Activated CD4-positive, alpha-beta T cell treated with anti-CD3 and anti-CD28 coated beads for 48 hours (primary cell): ENCODE results near the gene ACTL8.

ENCODE experiments used
- DNase-seq: peaks from one replicate; pipeline ENCODE4 v3.0.0-alpha.2; 2020

Gene ACTL8

DNA sequence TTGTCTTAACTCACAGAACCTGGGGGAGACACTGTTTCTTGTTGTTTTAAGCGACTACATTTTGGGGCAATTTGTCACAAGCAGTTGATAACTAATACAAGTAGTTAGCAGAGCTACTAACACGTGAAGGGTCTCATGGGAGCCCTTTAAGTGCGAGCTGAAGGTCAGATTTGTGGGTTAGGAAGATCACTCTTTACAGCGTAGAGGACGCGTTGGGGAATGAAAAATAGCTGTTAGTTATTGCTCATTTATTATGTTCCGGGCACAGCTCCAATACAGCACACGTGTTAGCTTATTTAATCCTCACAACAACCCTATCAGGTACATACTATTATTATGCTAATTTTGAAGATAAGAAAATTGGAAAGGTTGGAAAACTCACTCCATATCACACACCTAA is 95.9 kb downstream of the ACTL8 start:
- DNase-seq, result no peak

DNA sequence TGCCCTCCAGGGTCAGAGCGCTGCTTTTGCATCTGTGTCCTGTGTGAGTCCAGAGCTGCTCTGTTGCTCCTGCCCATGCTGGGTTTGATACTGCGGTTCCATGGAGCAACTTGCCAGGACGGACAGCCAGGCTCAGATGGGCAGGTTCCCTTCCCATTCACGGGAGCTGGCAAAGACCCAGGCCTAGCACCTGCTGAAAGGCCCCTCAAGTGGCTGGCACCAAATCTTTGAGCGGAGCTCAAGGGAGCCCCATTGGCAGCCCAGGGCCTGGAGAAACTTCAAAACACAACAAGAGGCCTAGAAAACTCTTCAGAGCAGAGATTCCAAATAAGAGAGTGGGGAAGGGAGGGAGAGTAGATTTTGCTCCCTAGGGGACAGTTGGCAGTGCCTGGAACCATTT is 97.2 kb downstream of the ACTL8 start:
- no peak for DNase-seq

GRCh38 chr1:17853241-17853935 is 98.3 kb downstream of the ACTL8 start:
- DNase-seq, result no peak

DNA sequence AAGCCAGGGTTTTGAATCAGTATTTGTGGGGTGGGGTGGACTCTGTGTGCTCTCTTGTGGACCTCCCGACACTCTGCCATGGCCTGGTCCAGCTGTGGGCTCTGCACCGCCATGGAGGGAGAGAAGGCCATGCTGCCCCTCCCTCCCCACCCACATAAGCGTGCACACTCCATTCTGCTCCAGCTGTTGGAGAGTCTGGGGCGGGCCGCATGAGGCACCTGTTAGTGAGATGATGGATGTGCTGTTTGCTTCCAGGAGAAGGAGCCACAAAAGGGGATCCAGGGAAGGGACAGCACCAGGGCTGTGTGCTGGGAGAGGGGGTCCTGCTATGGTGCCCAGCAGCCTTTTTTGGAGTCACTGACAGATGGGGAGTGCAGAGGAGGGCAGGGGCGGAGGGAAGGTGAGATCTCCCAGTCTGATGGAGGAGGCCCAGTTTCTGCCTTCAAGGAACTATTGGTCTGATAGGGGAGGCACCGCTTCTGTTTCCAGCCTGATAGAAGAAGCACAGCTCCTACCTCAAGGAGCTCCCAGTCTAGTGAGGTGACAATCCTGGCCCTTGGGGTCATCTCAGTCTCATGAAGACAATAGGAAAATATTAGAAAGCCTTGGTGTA is 101.5 kb downstream of the ACTL8 start:
- no peak for DNase-seq

GRCh38 chr1:17857109-17857499 is 102.0 kb downstream of the ACTL8 start:
- DNase-seq, result no peak

DNA sequence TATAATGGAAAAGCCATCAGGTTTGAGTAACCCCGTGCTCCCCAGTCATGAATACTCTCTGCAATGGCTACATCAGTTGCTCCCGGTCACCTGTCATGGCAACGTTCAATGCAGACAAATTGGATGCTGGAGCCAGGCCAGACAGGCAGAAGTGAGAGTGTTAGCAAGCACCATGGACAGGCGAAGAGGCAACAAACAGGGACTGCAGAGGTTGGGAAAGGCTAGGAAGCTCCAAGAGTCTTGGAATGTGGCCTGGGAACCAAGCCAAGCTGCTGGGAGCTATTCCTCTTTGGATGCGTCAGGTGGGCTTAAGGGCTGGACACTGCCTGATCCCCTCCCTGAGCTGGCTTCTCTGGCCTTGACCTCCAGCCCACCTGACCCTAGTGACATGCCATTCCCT is 102.9 kb downstream of the ACTL8 start:
- DNase-seq, result no peak

- no peak for DNase-seq
Measured at GRCh38 chr1:17860812-17861211, 105.7 kb downstream of the ACTL8 start.

- no peak for DNase-seq
Measured at GRCh38 chr1:17861685-17862084, 106.6 kb downstream of the ACTL8 start.

DNA sequence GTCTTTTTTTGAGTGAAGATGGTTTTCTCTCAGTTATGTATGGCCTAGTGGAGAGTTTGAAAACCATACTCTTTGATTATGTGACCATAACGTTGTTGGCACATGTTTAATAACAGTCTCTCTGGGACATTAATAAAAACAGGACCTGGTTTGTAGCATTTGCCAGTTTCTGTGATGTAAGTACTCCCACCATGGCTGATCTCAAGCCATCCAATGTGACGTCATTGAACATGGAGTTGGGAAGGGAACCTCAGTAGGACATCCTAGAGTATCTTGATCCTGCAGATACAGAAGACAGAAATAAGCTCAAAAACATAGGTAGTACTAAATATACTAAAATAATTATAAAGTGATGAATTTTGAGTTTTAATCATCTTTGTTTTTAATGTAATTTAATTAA is 107.0 kb downstream of the ACTL8 start:
- no peak for DNase-seq

DNA sequence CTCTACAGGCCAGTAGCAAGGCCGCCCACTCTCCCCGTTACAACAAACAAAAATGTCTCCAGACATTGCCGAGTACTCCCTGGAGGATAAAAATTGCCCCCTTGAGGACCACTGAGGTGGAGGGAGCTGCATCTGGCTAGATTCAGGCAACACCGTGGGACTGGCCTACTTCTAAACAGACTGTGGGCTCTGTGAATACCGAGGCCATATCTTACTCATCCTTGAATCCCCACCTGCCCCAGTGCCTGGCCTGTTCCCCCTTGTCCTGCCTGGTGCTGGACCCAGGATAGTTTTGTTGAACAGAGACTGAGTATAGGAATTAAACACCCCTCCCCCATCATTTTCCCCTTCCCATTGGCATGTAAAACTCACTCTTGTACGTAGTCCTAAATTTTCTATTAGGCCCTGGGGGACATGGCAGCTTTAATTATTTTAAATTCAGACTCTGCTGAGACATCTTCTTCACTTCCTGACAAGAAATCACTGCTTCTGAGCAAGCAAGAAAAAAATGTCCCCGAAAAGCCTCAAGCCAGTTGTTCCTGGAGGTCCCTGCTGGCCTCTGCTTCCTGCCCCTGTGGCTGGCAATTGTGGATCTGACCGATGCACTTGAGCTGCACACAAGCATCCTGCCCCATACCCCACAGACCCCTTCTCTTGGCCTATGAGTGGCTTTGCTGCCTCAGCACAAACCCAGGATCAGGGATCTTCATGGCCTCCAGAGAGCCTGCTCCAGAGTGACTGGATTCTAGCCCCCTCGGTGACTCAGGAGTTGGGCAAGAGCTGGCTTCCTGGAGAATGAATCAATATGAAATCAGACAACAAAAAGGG is 111.0 kb downstream of the ACTL8 start:
- DNase-seq, result no peak

DNA sequence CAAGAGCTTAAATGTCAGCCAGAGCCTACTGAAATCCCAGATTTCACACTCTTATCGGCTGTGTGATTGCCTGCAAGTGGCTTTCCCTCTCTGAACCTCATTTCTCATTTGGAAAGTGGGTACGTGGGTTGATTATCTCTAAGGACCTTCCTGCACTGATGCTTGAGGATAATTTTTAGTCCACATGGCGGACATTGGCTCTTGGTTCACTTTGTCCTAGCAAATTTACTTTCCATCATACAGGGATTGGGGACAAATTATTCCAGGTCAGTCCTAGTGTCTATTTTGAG is 111.6 kb downstream of the ACTL8 start:
- no peak for DNase-seq

DNA sequence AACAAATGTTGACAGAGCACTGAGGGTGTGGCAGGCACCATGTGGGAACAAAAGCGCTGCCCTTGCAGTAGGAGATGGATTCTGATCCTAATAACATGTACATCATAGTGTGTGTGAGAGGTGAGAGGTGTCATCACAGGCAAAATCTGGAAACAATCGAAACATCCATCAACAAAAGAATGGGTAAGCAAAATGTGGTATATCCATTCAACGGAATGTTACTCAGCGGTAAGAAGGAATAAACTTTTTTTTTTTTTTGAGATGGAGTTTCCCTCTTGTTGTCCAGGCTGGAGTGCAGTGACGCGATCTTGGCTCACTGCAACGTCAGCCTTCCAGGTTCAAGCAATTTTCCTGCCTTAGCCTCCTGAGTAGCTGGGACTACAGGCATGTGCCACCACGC is 112.3 kb downstream of the ACTL8 start:
- no peak for DNase-seq

DNA sequence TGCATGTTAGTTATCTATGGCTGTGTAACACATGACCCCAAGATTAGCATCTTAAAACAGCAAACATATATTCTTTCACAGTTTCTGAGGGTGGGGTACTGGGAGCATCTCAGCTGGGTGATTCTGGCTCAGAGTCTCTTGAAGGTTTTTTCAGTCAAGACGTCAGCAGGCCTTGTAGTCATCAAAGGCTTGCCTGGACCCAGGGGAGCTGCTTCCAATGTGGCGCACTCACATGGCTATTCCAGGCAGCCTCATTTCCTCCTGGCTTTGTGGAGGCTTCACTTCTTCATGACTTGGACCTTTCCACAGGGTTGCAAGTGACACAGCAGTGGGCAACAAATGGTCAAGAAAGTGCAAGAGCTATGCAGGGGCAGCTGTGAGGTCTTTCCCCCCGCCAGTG is 114.7 kb downstream of the ACTL8 start:
- no peak for DNase-seq

DNA sequence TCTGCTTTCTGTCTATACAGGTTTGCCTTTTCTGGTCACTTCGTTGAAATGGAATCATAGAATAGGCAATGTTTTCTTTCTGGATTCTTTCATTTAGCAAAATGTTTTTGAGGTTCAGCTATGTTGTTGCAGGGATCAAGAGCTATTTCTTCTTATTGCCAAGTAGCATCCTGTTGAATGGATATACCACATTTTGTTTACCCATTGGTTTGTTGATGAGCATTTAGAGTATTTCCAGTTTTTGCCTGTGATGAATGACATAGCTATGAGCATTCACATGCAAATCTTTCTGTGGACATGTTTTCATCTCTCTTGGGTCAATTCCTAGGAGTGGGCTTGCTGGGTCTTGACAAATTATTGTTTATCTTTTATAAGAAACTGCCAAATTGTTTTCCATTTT is 115.5 kb downstream of the ACTL8 start:
- no peak for DNase-seq

DNA sequence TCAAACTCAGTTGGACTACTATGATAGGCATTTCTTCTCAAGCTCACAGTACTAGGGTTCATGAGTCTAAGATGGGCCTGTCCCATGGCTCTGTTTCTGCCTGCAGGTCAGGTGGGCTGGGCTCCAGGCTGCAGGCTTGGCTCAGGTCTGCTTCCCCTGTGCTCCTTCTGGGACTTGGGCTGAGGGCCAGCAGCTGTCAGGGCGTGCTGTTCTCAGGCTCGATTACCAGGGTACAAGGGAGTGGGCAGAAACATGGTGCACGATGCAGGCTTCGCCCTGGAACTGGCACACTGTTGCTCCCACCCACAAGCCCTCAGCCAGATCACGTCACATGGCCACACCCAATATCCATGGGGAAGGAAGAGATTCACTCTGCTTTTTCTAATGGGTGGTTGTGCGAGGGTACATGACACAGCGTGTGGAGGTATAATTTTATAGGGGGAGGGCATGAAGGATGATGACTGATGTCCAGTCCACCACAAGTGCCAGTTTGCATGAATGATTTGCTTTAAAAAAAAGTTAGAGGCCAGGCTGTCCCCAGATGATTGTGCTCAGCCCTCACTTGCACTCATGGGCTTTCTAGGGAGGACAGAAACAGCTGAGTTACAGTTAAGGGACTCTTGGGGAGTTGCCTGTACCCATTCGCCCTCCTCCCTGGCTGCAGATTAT is 118.0 kb downstream of the ACTL8 start:
- DNase-seq, result no peak

DNA sequence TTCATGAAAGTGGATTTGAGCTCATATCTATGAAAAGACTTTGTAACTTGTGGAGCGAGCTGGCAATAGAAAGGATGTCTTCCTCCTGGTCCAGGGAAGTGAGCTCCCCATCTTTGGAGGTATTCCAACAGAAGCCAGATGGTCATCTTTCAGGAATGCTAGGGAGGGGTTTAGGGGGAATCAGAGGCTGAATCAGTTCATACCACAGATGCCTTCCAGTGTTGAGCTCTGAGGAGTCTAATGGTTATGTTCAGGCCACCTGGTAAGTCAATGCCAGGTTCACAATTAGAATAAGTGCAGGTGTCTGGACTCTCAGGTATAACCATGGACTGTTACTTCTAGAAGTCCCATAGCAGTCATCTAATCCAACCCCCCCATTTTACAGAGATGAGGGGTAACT is 119.1 kb downstream of the ACTL8 start:
- no peak for DNase-seq

- no peak for DNase-seq
Measured at GRCh38 chr1:17874710-17875109, 119.6 kb downstream of the ACTL8 start.

- DNase-seq, result no peak
Measured at GRCh38 chr1:17875171-17875881, 120.2 kb downstream of the ACTL8 start.

DNA sequence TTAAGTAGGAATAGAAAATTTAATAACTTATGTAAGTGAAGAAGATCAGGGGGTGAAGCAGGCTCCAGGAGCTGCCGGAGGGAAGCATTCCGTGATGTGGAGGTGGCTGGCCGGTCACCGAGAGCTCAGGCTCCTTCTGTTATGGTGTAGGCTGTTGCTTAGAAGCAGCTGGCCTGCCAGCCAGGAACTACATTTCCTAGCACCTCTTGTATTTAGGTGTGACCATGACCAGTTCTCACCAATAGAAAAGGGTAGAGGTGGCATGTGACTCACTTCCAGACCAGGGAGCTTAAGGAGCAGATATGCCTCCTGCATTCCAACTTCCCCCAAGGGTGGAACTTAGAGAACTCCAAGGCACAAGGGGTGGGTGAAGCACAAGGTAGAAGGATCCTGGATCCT is 120.7 kb downstream of the ACTL8 start:
- DNase-seq, result no peak
